SHP77 treated with DMSO at 0.1 percent for 48 hours (cell line): Measurements from ENCODE around the gene TMEM52.
A peak's percentile ranks its signal among the peaks of the same experiment; 100 is the strongest.

Source experiments
- DNase-seq: peaks from one replicate; lab custom pipeline; 2025; lab: John Stamatoyannopoulos, UW

Gene TMEM52

GRCh38 chr1:1914971-1915692 lies 3.9 kb downstream of the TMEM52 start, which contains the start of gene CALML6:
Gene CALML6, plus strand, starts transcription at chr1:1915260. Its CDS starts 21 bp downstream, at chr1:1915281.
- no peak for DNase-seq

DNA sequence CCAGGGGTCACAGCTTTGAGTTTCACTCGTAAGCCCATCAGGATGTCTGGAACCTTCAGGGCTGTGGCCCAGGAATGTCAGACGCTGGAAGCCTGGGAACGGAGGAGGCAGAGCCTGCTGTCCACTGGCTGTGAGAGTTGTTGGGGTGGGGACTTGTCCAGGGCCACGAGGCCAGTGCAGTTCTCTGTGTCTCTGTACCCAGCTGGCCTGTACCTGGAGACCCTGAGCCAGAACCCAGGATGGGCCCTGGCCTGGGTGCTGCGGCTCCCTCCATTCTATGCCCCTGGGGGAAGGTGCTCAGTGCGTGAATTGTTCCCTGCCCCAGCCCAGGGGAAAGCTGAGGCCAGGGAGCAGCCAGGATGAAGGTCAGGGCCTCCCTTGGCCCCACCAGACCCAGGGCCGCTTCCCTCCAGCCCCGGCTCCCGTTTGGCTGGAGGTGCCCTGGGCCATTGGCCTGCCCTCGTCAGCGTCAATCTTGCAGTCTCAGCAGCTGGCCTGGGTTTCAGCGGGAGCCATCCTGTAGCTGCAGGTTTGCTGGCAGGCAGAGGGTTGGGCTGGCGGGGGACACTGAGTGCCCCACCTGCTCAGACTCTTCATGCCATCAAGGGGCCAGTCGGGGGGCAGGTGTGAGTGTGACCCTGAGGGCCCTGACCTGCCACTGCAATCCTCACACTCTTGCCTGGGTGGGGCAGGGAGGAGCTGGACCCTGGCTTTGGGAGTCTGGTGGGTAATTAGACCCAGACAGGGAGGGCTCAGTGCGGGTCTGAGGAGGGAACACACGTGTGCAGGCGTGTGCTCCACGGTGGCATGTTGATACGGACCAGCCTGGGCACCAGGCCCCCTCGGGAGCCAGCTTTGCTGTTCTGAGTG lies 4.7 kb downstream of the TMEM52 start:
- no peak for DNase-seq

GRCh38 chr1:1911350-1912041 lies 7.6 kb downstream of the TMEM52 start:
- no peak for DNase-seq

DNA sequence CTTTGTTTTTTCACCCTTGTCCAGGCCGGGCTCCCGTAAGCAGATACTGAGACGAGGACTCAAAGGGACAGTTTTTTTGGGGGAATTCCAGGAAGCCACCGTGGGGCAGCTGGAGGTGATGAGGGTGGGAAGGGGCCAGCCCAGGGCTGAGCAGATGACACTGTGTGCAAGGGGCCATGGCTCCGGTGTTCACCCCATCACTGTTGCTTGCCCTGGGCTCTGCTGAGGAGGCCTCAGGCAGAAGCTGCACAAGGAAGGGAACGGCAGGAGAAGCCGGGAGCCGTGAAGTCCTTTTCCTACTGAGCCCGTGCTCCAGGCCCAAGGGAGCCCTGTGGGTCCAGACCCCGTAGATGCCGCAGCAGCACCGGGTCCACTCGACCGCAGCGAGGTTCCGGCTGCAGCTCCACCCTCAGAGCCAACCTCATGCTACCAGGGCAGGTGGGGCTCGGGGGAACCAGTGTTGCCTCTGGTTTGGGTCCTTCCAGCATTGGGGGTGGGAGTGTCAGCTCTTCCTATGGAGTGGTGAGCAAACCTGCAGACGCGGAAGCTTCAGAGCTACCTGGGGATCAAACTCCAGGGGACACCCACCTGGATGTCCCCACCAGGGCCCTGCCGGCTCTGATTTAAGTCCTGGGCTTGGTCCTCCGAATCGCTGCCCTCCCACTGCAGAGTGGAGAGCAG lies 8.3 kb downstream of the TMEM52 start:
- no peak for DNase-seq

- DNase-seq: no peak
These were observed 9.0 kb downstream of the TMEM52 start for GRCh38 chr1:1910033-1910465.

GRCh38 chr1:1908506-1908791 lies 10.6 kb downstream of the TMEM52 start:
- no peak for DNase-seq

GRCh38 chr1:1907098-1907736 lies 11.9 kb downstream of the TMEM52 start:
- peak; percentile 77 for DNase-seq

- DNase-seq: peak; percentile 70
These were observed 12.6 kb downstream of the TMEM52 start for GRCh38 chr1:1906185-1907097.

DNA sequence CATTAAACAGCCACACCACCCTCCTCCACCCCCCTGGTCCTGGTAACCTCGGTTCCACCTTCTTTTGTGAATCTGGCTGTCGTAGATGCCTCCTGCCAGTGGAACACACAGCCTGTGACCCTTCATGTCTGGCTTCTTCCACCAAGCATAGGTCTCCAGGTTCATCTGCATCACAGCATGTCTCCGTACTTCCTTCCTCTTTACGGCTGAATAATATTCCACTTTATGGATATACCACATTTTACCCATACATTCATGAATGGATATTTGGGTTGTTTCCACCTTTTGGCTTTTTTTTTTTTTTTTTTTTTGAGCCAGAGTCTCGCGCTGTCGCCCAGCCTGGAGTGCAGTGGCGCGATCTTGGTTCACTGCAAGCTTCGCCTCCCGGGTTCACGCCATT lies 15.9 kb downstream of the TMEM52 start:
- DNase-seq: no peak

DNA sequence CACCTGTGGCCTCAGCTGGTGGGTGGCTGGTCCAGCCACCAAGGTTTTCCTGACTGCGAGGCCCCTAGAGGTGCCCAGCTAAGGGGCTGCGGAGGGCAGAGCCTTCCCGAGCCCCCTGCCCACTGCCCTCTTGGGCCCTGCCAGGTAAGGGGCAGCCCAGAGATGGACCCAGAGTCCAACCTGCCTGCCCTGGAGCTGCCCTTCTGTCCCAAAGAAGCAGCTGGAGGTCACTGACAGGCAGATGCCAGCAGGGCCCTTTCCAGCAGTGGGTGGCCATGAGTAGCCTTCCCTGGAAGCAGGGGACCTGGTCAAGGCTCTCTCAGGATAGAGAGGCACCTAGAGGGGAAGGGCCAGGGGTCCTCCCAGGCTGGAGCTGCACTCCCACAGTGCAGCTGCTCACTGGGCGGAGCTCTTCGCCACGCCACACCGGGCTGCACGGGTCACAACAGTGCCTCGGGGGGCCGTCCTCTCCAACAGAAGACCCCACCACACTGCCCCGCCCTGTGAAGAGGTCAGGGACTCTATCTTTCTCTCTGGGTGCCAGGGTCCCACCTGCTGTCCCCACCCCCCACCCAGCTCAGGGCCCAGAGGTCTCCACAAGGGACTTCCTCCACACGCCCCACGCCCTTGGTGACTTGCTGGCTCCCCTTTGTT lies 17.3 kb downstream of the TMEM52 start:
- DNase-seq: no peak

DNA sequence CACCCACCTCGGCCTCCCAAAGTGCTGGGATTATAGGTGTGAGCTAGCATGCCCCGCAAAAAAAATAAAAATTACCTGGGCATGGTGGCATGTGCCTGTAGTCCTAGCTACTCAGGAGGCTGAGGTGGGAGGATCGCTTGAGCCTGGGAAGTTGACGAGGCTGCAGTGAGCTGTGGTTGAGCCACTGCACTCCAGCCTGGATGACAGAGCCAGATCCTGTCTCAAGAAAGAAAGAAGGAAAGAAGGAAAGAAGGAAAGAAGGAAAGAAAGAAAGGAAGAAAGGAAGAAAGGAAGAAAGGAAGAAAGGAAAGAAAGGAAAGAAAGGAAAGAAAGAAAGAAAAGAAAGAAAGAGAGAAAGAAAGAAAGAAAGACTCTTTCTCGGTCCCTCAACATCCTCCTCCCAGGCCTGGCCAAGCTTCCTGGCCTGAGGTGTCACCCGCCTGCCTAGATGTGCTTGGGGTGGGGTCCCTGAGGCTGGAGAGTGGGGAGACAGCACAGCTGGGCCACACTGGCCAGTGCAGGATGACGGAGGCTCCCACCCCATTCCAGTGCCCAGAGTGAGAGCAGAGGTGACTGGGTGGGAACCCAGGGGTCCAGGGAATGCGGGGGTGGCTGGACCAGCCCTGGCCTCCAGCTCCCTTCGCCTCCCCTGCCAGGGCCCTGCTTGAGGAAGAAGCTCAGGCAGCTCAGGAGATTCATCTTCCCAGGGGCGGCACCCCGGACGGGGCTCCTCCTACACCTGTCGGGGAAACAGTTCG lies 18.0 kb downstream of the TMEM52 start:
- no peak for DNase-seq

DNA sequence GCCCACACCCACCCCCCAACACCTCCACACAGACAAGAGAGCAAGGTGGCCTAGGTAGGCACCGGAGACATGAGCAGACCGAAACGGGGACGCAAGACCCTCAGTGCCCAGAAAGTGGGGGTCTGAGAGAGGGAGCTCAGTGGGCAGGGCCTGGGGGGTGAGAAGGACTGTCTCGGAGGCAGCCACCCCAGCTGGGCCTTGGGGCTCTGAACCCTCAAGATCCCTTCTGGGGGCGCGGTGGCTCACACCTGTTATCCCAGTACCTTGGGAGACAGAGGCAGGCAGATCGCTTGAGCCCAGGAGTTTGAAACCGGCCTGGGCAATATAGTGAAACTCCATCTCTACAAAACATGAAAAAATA lies 19.1 kb downstream of the TMEM52 start:
- DNase-seq: no peak

GRCh38 chr1:1899266-1899966 lies 19.7 kb downstream of the TMEM52 start:
- no peak for DNase-seq

DNA sequence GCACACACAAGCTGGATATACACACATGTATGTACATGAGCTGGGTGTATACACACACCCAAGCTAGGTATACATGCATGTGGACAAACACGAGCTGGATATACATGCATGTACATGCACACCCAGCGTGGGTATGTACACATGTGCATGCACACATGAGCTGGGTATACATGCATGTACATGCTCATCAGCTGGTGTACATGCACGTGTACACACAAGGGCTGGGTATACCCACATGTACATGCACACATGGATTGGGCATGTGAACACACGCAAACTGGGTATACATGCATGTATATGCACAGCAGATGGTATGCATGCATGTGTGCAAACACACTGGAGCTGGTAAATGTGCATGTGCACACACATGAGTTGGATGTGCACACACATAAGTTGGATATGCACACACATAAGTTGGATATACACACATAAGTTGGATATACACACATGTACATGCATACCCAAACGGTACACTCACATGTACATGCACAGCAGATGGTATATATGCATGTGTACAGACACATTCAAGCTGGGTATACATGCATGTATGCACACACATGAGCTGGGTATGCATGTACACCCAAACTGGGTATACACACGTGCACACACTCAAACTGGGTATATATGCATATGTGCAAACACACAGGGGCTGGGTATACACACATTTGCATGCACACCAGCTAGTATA lies 20.7 kb downstream of the TMEM52 start:
- DNase-seq: no peak

DNA sequence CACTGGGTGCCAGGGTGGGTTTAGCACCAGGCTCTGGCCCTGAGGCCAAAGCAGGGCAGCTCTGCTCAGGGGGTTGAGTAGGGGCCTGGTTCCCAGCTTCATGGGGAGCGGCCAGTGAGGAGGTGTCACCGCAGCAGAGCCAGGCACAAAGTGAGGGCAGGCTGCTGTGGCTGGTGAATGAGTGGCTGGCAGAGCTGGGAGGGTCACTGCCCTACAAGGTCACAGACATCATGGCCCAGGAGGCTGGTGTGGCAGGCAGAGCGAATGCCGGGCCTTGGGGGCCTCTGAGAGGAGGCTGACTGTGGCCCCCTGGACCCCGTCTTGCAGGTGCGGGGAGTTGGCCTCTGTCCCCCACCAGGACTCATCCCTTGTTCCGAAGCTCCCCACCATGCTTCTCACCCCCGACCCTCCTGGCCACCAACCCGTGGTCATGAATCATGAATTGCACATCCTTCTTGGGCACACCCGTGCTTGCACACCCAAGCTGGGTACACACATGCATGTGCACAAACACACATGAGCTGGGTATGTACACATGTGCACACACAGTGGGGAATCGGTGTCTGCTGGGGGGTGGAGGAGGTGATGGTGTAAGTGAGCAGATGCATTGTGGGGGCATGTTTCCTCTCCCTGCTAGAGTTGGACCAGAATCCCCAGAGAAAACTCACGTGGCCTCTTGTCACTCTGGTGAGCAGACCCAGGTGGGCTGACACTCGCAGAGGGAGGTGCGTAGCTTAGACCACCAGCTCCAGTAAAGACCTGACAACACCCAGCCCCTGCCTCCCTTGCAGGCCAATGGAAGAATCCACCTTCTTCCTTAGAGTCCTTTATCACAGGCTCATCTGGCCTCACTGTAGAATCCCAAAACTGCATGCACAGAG lies 23.4 kb downstream of the TMEM52 start:
- no peak for DNase-seq

DNA sequence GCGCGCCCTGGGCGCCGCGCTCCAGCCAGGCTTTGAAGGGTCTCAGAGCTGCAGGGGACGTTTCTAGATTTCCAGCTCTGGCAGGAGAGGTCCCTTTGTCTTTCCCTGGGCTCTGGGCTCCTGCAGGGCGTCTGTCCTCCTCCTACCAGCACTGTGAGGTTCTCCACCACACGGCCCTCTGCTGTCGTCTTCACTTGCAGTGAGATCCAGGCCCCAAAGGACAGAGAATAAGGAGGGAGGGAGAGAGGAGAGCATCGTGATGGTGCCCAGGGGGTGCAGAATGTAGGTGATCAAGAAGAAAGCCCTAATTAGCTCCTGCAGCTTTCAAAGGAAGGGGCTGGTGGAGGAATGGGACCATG lies 24.0 kb downstream of the TMEM52 start:
- no peak for DNase-seq

GRCh38 chr1:1894354-1895059 lies 24.6 kb downstream of the TMEM52 start:
- DNase-seq: no peak
